HG02798 (cell line): ENCODE measurements around the gene TRHDE.
"Not testable (repeated sequence)": the region's sequence is repeated elsewhere in the genome, so short reads cannot be mapped to it uniquely, and the experiment has no call there.

Source experiments
- ATAC-seq: cut with Tn5 transposase; IDR thresholded peaks from one replicate; pipeline ENCODE4 v1.9.1; 2021; ENCODE audit warnings: mild to moderate bottlenecking; ENCODE audit not compliant: unreplicated experiment, poor library complexity

The TRHDE gene

GRCh38 chr12:72602581-72602980 is 330.4 kb downstream of the TRHDE start:
- ATAC-seq: no peak

GRCh38 chr12:72605975-72606374 is 333.8 kb downstream of the TRHDE start:
- ATAC-seq: no peak

GRCh38 chr12:72610342-72610741 is 338.2 kb downstream of the TRHDE start:
- no peak for ATAC-seq

DNA sequence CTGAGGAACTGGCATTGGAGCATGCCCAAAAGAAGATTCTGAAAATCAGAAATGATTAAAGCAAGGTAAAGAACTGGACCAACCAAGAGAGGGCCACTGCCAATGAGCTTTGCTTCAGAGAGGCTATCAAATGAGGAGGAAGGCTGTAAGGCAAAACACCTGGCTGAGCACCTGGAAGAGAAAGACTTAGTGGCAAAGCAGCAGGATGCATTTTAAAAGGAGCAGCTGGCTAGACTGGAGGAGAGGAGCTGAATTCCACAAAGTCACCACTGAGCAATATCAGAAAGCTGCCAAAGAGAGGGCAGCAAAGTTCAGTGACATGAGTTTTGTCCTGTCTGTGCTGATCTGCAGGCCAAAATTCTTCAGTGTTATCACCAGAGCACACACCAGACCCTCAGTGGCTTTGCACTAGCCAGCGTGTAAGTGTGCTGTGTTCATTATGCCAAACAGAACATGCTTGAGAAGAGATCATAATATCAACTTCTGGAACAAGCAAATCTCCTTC is 338.7 kb downstream of the TRHDE start:
- ATAC-seq: no peak

DNA sequence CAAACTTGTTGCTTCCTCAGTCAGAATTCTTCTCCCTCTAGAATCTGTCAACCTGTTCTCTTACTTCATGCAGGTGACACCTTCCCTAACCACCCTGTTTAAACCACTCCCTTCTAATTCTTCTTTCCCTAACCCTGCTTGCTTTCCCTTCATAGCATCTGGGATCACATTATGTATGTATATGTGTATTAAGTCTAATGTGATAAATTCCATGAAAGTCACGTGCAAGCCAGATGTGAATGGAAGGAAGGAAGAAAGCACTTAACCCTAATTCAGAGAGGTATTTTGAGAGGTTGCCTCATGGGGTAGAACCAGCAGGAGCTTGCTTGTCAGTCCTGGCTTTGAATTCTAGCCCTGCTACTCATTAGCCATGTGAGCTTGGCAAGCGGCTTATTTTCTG is 340.0 kb downstream of the TRHDE start:
- no peak for ATAC-seq

GRCh38 chr12:72618764-72619163 is 346.6 kb downstream of the TRHDE start:
- no peak for ATAC-seq

DNA sequence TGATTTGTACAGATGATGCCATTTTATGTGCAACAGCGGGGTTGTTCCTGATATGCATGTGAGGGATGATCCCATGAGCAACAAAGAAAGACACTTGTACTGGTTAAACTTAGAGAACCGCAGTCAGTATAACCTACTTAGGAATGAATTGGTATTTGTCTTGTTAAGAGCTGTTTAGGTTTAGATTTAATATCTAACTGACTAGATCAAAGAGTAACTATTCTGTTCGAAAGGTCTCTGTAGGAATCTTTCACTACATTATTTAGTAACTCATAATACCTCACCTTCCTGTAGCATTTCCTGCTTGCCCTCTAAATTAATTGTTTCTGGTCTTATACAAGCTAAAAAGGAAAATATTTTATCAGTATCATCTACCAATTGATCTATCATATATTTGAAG is 350.4 kb downstream of the TRHDE start:
- peak; percentile 45 for ATAC-seq

GRCh38 chr12:72631926-72632685 is 359.9 kb downstream of the TRHDE start:
- ATAC-seq: no peak

GRCh38 chr12:72642706-72643105 is 370.5 kb downstream of the TRHDE start:
- ATAC-seq: no peak

- no peak for ATAC-seq
Measured at GRCh38 chr12:72647139-72647538, 375.0 kb downstream of the TRHDE start.

DNA sequence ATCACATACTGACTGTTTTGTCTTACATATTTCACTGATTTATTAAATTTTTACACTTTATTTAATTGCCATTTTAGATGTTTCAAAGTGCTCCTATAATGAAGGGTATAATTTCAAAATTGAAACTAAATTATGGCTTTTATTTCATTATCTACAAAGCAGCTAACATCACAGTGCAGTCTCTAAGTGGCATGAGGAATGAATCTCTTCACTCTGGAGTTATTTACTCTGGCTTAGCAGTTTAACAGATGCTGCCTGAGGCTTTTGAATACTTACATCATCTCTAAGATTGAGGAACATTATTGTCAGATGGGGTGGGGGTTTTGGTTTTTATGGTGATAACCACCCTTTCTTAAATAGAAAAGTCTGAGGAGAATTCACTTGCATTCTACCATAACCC is 386.4 kb downstream of the TRHDE start:
- ATAC-seq: no peak

- ATAC-seq: not testable (repeated sequence)
Measured at GRCh38 chr12:72660174-72660573, 388.0 kb downstream of the TRHDE start.

- ATAC-seq: peak; percentile 81
Measured at GRCh38 chr12:72673853-72674252, 401.7 kb downstream of the TRHDE start.

GRCh38 chr12:72676556-72676955 is 404.4 kb downstream of the TRHDE start:
- no peak for ATAC-seq

DNA sequence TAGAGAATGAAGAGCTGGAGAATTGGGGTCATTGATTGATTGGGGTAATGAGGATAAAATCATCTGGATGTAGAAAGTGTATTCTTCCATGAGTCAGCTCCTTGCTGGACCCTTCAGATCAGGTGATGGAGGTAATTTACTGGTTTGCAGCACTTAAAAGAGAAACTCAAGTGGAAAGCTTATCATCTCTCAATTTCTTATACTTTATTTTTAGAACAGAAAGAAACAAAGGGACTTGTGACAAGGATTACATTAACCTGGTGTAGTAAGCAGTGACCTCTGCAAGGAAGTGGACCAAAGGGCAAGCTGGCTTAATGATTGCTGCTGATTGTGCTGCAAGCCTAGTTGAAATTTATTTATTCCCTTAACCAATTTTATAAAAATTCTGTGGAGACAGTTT is 405.0 kb downstream of the TRHDE start:
- ATAC-seq: no peak

GRCh38 chr12:72677846-72678245 is 405.7 kb downstream of the TRHDE start:
- no peak for ATAC-seq

DNA sequence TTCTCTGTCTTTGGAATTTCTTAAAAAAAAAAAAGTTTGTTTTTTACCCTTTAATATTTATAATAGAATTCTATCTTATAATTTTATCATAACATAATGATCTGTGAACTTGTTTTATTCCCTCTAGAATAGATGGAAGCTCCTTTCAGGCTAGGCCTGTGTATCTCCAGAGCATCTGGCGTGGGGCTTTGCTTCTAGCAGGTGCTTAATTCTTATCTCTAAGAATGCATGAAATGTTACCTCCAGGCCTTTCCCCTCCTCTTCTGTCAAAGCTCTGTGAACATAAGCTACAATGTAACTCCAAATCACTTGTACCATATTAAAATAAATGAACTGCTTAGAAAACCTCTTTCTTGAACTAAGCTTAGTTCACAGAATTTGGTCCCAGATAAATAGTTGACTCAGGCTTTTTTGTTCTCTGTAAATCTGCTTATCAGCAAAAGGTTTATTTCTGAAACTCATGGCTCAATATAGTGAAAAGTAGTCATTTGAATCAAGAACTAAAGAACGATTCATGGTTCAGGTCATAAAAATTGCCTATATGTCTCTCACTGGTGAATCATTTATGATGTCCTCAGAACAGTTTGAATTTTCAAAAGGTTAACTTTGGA is 407.1 kb downstream of the TRHDE start:
- no peak for ATAC-seq

- ATAC-seq: no peak
Measured at GRCh38 chr12:72681028-72681427, 408.9 kb downstream of the TRHDE start.

GRCh38 chr12:72684491-72684890 is 412.3 kb downstream of the TRHDE start:
- no peak for ATAC-seq

GRCh38 chr12:72692338-72692737 is 420.2 kb downstream of the TRHDE start:
- no peak for ATAC-seq

DNA sequence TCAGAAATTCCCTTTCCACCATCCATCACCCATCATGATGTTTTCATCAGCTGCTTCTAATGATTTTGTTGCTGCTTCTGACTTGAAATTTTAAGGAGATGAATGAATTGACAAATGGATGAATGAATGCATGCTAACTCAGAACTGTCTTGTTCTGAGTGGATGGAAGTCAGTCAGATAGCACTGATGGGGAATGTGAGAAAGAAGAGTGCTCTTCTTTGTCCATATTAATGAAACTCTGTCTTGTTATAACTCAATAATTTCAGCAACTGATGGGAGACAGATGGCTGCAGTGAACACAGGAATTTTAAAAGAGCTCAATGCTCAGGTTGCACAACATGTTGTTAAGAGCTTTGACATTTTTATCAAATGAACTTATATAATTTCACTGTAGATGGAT is 422.0 kb downstream of the TRHDE start:
- ATAC-seq: no peak

DNA sequence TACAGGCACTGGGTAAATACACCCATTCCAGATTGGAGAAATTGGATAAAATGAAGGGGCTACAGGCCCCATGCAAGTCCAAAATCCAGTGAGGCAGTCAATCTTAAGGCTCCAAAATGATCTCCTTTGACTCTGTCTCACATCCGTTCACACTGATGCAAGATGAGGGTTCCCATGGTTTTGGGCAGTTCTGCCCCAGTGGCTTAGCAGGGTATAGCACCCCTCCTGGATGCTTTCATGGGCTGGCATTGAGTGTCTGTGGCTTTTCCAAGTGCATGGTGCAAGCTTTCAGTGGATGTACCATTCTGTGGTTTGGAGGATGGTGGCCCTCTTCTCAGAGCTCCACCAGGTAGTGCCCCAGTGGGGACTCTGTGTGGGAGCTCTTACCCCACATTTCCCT is 427.2 kb downstream of the TRHDE start:
- ATAC-seq: no peak
